Caco-2 (cell line): ENCODE measurements around the gene RAD51B. TPM values are rescaled to one million over a fixed set of nuclear protein-coding genes. Genes with fewer than 3 reads are reported as not detected.
A peak's percentile ranks its signal among the peaks of the same experiment; 100 is the strongest.

Experiments
- BruUV-seq: library from RNA; stranded (reverse); fragments of 400-500 nt; replicated peaks from 2 replicates; lab custom pipeline; 2021; lab: Mats Ljungman, UMichigan
- CTCF ChIA-PET: fragments of 300-600 bp; sonication (Branson Sonifier 250); formaldehyde crosslinking; loops from one replicate; lab custom pipeline; 2022; ENCODE audit warnings: antibody characterized with exemption; lab: Charles Lee
- POLR2A ChIA-PET: fragments of 300-600 bp; sonication (Branson Sonifier 250); formaldehyde crosslinking; loops from one replicate; lab custom pipeline; 2022; ENCODE audit warnings: antibody characterized with exemption; lab: Charles Lee
- DNase-seq, 2 experiments: peaks; one replicate each; pipeline versions ENCODE4 v3.0.0 to v3.0.0-alpha.2; 2020 to 2022
- H3K27me3 ChIP-seq: replicated peaks from 2 replicates; pipeline ENCODE4 v1.6.0; 2011; ENCODE audit warnings: low read length; ENCODE audit not compliant: control insufficient read depth, insufficient read depth
- H3K36me3 ChIP-seq: 2 replicates; pipeline ENCODE4 v1.5.1; 2011; ENCODE audit warnings: low read length; ENCODE audit not compliant: control insufficient read depth, insufficient read depth
- H3K4me1 ChIP-seq: fragments of 250-450 bp; sonication (Bioruptor Pico); 2 replicates; pipeline ENCODE4 v1.5.1; 2020; ENCODE audit warnings: mild to moderate bottlenecking
- H3K4me3 ChIP-seq: 2 replicates; pipeline ENCODE4 v1.5.1; 2011; ENCODE audit warnings: low read depth, mild to moderate bottlenecking, control low read depth, low read length
- H3K9me3 ChIP-seq: fragments of 250-450 bp; sonication (Bioruptor Pico); 2 replicates; pipeline ENCODE4 v1.5.1; 2020; ENCODE audit warnings: mild to moderate bottlenecking, moderate library complexity
- H3K27ac Mint-ChIP-seq: one replicate; pipeline ENCODE4 v1.8.0; 2022; ENCODE audit warnings: mixed read lengths; ENCODE audit not compliant: unreplicated experiment
- H3K27me3 Mint-ChIP-seq: one replicate; pipeline ENCODE4 v1.8.0; 2022; ENCODE audit warnings: mixed read lengths; ENCODE audit not compliant: insufficient read depth, unreplicated experiment
- H3K36me3 Mint-ChIP-seq: one replicate; pipeline ENCODE4 v1.8.0; 2022; ENCODE audit warnings: mild to moderate bottlenecking, mixed read lengths; ENCODE audit not compliant: insufficient read depth, unreplicated experiment
- H3K4me1 Mint-ChIP-seq: one replicate; pipeline ENCODE4 v1.8.0; 2022; ENCODE audit warnings: low read depth, mixed read lengths; ENCODE audit not compliant: unreplicated experiment
- H3K4me3 Mint-ChIP-seq: one replicate; pipeline ENCODE4 v1.8.0; 2022; ENCODE audit warnings: mild to moderate bottlenecking, moderate library complexity, mixed read lengths; ENCODE audit not compliant: unreplicated experiment
- H3K9me3 Mint-ChIP-seq: one replicate; pipeline ENCODE4 v1.8.0; 2022; ENCODE audit warnings: mixed read lengths; ENCODE audit not compliant: unreplicated experiment
- intact Hi-C: fragments of 100-400 bp; cut with micrococcal nuclease; formaldehyde crosslinking; loops from one replicate; pipeline ENCODE4 v1.10.0; 2022; ENCODE audit not compliant: unreplicated experiment
- total RNA-seq: library from RNA; stranded (reverse); gene quantifications from 2 replicates; pipeline ENCODE4 v1.2.3, GENCODE V29; 2022
- TF ChIP-seq, protein P1 (sequence below), 2 experiments: fragments of 200-600 bp in 1 of 2; IDR thresholded peaks; 1 replicate in 1 of 2; 2 replicates in 1 of 2; pipeline versions ENCODE4 v1.5.1 to v1.8.0; 2011 to 2022; ENCODE audit warnings: antibody characterized with exemption in 1 of 2, control low read depth in 1 of 2, inconsistent platforms in 1 of 2, low read depth in 1 of 2, low read length in 1 of 2, mild to moderate bottlenecking in 1 of 2, moderate library complexity in 1 of 2; ENCODE audit not compliant: insufficient read depth in 1 of 2, severe bottlenecking in 1 of 2, unreplicated experiment in 1 of 2

RAD51B gene
- total RNA-seq, 1 experiment from 2014 or later = 16.7 TPM

DNA sequence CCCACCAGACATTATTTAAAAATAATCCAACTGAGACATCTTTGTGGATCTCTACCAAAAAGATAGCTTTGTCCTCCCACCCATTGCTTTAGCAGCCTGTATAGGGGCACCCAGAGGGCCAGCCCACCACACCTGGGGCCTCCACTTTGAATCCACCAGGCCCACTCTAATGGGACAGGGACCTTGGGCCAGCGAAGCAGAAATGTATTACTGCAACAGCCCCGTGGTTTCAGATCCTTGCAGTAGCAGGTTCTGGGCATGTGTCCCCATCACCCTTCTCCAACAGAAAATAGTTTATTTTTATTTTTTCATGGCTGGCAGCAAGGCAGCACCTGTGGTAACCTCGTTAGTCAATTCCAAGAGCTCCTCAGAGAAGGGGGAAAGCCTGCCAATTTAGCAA lies 754.9 kb downstream of the RAD51B start:
- Mint-ChIP-seq H3K4me1 (peaks cover 30% of the 10 kb centered on the region), H3K27me3 (no peaks in the 10 kb centered on the region), H3K9me3 (no peaks in the 10 kb centered on the region), H3K4me3 (no peak overlapping the region), H3K27ac (no peak overlapping the region), H3K36me3 (peaks cover 19% of the 10 kb centered on the region)
- BruUV-seq = no TSS peak
- Histone ChIP-seq H3K9me3 (no peaks in the 10 kb centered on the region; the same call in 1 of the 2 replicates), H3K27me3 (no peaks in the 10 kb centered on the region), H3K4me3 (no peak overlapping the region), H3K4me1 (peaks cover 27% of the 10 kb centered on the region), H3K36me3 (no peaks in the 10 kb centered on the region)
- ChIA-PET CTCF (interaction anchor here (0.7 kb wide), 1 partner anchor 285 kb away, joined by 3 read pairs; no protein-coding TSS in a partner anchor), POLR2A (interaction anchor here (0.6 kb wide), 1 partner anchor 55 kb away, joined by 4 read pairs; no protein-coding TSS in a partner anchor)
- DNase-seq = no peak
- intact Hi-C loops = no loop called here
- TF ChIP-seq, protein P1, sequence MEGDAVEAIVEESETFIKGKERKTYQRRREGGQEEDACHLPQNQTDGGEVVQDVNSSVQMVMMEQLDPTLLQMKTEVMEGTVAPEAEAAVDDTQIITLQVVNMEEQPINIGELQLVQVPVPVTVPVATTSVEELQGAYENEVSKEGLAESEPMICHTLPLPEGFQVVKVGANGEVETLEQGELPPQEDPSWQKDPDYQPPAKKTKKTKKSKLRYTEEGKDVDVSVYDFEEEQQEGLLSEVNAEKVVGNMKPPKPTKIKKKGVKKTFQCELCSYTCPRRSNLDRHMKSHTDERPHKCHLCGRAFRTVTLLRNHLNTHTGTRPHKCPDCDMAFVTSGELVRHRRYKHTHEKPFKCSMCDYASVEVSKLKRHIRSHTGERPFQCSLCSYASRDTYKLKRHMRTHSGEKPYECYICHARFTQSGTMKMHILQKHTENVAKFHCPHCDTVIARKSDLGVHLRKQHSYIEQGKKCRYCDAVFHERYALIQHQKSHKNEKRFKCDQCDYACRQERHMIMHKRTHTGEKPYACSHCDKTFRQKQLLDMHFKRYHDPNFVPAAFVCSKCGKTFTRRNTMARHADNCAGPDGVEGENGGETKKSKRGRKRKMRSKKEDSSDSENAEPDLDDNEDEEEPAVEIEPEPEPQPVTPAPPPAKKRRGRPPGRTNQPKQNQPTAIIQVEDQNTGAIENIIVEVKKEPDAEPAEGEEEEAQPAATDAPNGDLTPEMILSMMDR (IDR thresholded peaks at IDR 0.05; ENCODE audit: insufficient read depth in 1 of 2, low read depth in 1 of 2, low read length in 1 of 2, severe bottlenecking in 1 of 2, unreplicated experiment in 1 of 2) = no peak

DNA sequence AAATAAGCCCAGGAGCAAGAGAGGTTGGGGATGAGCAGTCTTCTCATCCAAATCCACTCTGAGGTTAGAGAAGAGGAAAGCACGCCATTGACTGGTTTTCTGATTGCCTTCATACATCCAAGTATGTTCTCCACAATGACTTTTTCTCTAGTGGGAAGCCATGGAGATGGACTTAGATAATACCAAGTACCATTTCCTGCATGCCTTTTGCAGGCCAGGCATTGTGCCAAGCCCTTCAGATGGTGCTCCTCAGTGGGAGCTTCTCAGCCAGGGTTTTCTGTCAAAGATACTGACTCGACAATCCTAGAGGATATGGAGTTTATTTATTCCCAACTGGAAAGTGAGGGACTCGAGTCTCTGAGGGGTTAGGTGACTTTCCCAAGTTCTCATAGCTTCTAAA lies 755.3 kb downstream of the RAD51B start:
- Histone ChIP-seq H3K27me3 (no peaks in the 10 kb centered on the region), H3K4me3 (no peak overlapping the region), H3K4me1 (peaks cover 27% of the 10 kb centered on the region), H3K36me3 (no peaks in the 10 kb centered on the region), H3K9me3 (no peaks in the 10 kb centered on the region; the same call in 1 of the 2 replicates)
- DNase-seq = no peak
- no peak overlapping the region for H3K4me3 Mint-ChIP-seq
- intact Hi-C loops = no loop called here
- no peak overlapping the region for H3K27ac Mint-ChIP-seq
- peaks cover 30% of the 10 kb centered on the region for H3K4me1 Mint-ChIP-seq
- ChIA-PET CTCF (no interaction called here), POLR2A (no interaction called here)
- H3K27me3 Mint-ChIP-seq = no peaks in the 10 kb centered on the region
- TF ChIP-seq, protein P1 (IDR thresholded peaks at IDR 0.05; ENCODE audit: insufficient read depth in 1 of 2, low read depth in 1 of 2, low read length in 1 of 2, severe bottlenecking in 1 of 2, unreplicated experiment in 1 of 2) = no peak
- no TSS peak for BruUV-seq
- no peaks in the 10 kb centered on the region for H3K9me3 Mint-ChIP-seq
- peaks cover 19% of the 10 kb centered on the region for H3K36me3 Mint-ChIP-seq

DNA sequence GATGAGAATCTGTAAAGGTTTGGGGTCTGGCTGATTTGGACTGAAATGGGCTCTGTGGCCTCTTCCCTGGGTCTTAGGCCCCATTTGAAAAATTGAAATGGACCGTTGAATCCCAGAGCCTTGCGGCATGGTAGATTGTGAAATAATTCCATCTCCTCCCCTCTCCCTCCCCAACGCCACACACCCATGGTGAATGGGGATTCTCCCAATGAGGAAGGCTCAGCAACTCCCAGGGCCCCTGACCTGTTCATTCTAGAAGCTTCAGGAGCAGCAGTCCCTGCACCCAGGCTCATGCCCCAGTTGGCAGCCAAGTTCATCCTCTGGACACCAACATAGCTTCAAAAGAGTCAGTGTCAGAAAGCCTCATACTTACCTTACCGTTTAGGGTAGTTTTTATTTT lies 755.8 kb downstream of the RAD51B start:
- H3K4me1 ChIP-seq = peaks cover 27% of the 10 kb centered on the region
- H3K36me3 ChIP-seq = no peaks in the 10 kb centered on the region
- no peak for DNase-seq
- H3K27me3 ChIP-seq = no peaks in the 10 kb centered on the region
- peaks cover 30% of the 10 kb centered on the region for H3K4me1 Mint-ChIP-seq
- no peaks in the 10 kb centered on the region for H3K9me3 Mint-ChIP-seq
- peak overlapping the region; percentile 97 for H3K27ac Mint-ChIP-seq
- no peak overlapping the region for H3K4me3 Mint-ChIP-seq
- CTCF ChIA-PET = no interaction called here
- BruUV-seq = no TSS peak
- H3K27me3 Mint-ChIP-seq = no peaks in the 10 kb centered on the region
- TF ChIP-seq, protein P1 (IDR thresholded peaks at IDR 0.05; ENCODE audit: insufficient read depth in 1 of 2, low read depth in 1 of 2, low read length in 1 of 2, severe bottlenecking in 1 of 2, unreplicated experiment in 1 of 2) = no peak
- POLR2A ChIA-PET = no interaction called here
- H3K36me3 Mint-ChIP-seq = peaks cover 19% of the 10 kb centered on the region
- H3K4me3 ChIP-seq = no peak overlapping the region
- no peaks in the 10 kb centered on the region; the same call in 1 of the 2 replicates for H3K9me3 ChIP-seq
- intact Hi-C loops = no loop called here
